Astrocyte (in vitro differentiated cells and primary cell): ENCODE data around the gene NCOA7. TPM values are rescaled to one million over a fixed set of nuclear protein-coding genes. Genes with fewer than 3 reads are reported as not detected.

Experiments
- DNase-seq: peaks from one replicate; pipeline ENCODE4 v3.0.0-alpha.2; 2010; ENCODE audit warnings: low read depth
- FAIRE-seq: peaks from 2 replicates; lab custom pipeline; 2011; peaks lifted over from hg19 to GRCh38; lab: Jason Lieb, UNC
- H2AFZ ChIP-seq: 2 replicates; pipeline ENCODE4 v1.6.0; 2012; ENCODE audit warnings: low read depth, low read length, inconsistent platforms
- H3K27ac ChIP-seq: 2 replicates; pipeline ENCODE4 v1.5.1; 2011; ENCODE audit warnings: low read depth, low read length, inconsistent platforms
- H3K27me3 ChIP-seq: 2 replicates; pipeline ENCODE4 v1.6.0; 2011; ENCODE audit warnings: low read length, inconsistent platforms; ENCODE audit not compliant: insufficient read depth
- H3K36me3 ChIP-seq: 2 replicates; pipeline ENCODE4 v1.5.1; 2011; ENCODE audit warnings: low read length, inconsistent platforms; ENCODE audit not compliant: insufficient read depth
- H3K4me1 ChIP-seq: 2 replicates; pipeline ENCODE4 v1.5.1; 2011; ENCODE audit warnings: low read length, inconsistent platforms; ENCODE audit not compliant: insufficient read depth
- H3K4me2 ChIP-seq: 2 replicates; pipeline ENCODE4 v1.6.0; 2012; ENCODE audit warnings: low read length, inconsistent platforms
- H3K4me3 ChIP-seq: 2 replicates; pipeline ENCODE4 v1.5.1; 2011; ENCODE audit warnings: low read depth, mild to moderate bottlenecking, low read length, inconsistent platforms; ENCODE audit not compliant: insufficient read depth
- H3K79me2 ChIP-seq: 2 replicates; pipeline ENCODE4 v1.6.0; 2012; ENCODE audit warnings: mild to moderate bottlenecking, low read length, inconsistent platforms; ENCODE audit not compliant: insufficient read depth
- H3K9ac ChIP-seq: 2 replicates; pipeline ENCODE4 v1.6.0; 2012; ENCODE audit warnings: mild to moderate bottlenecking, low read length, inconsistent platforms
- H3K9me3 ChIP-seq: 2 replicates; pipeline ENCODE4 v1.5.1; 2012; ENCODE audit warnings: low read depth, mild to moderate bottlenecking, low read length, inconsistent platforms; ENCODE audit not compliant: insufficient read depth
- H4K20me1 ChIP-seq: 2 replicates; pipeline ENCODE4 v1.6.0; 2012; ENCODE audit warnings: low read length, inconsistent platforms; ENCODE audit not compliant: insufficient read depth
- H3K27ac Mint-ChIP-seq: one replicate; pipeline ENCODE4 v1.8.0; 2021; ENCODE audit warnings: mild to moderate bottlenecking, mixed read lengths; ENCODE audit not compliant: unreplicated experiment
- H3K27me3 Mint-ChIP-seq: one replicate; pipeline ENCODE4 v1.8.0; 2021; ENCODE audit warnings: low read depth, mixed read lengths; ENCODE audit not compliant: unreplicated experiment
- H3K36me3 Mint-ChIP-seq: one replicate; pipeline ENCODE4 v1.8.0; 2021; ENCODE audit warnings: low read depth, mixed read lengths; ENCODE audit not compliant: unreplicated experiment
- H3K4me1 Mint-ChIP-seq: one replicate; pipeline ENCODE4 v1.8.0; 2021; ENCODE audit warnings: low read depth, mixed read lengths; ENCODE audit not compliant: unreplicated experiment
- H3K4me3 Mint-ChIP-seq: one replicate; pipeline ENCODE4 v1.8.0; 2021; ENCODE audit warnings: mild to moderate bottlenecking, moderate library complexity, mixed read lengths; ENCODE audit not compliant: unreplicated experiment
- H3K9me3 Mint-ChIP-seq: one replicate; pipeline ENCODE4 v1.8.0; 2021; ENCODE audit warnings: mild to moderate bottlenecking, mixed read lengths; ENCODE audit not compliant: unreplicated experiment
- CTCF ChIP-seq: IDR thresholded peaks from 2 replicates; pipeline ENCODE4 v1.5.1; 2011; ENCODE audit warnings: low read depth, mild to moderate bottlenecking, inconsistent platforms, low read length, moderate library complexity; ENCODE audit not compliant: insufficient read depth
- EZH2 ChIP-seq: IDR thresholded peaks from 2 replicates; pipeline ENCODE4 v1.6.1; 2012; ENCODE audit warnings: mild to moderate bottlenecking, low read length, inconsistent platforms; ENCODE audit not compliant: insufficient read depth
- total RNA-seq: library from RNA; stranded (reverse); gene quantifications from 2 replicates; pipeline ENCODE4 v1.2.1, GENCODE V29; 2021

The NCOA7 gene
- total RNA-seq, 1 donor from 2014 or later: 26.0 TPM

- peaks cover 24% of the 10 kb centered on the region for H3K27me3 Mint-ChIP-seq
- no peak overlapping the region for H3K27ac Mint-ChIP-seq
- Histone ChIP-seq H3K4me3 (peak overlapping the region; percentile 70), H3K36me3 (no peaks in the 10 kb centered on the region), H3K79me2 (no peaks in the 10 kb centered on the region), H2AFZ (peak overlapping the region; percentile 90), H4K20me1 (no peaks in the 10 kb centered on the region), H3K9me3 (no peaks in the 10 kb centered on the region), H3K27ac (no peak overlapping the region), H3K4me2 (peak overlapping the region; percentile 95), H3K27me3 (peaks cover 57% of the 10 kb centered on the region), H3K9ac (peak overlapping the region; percentile 74), H3K4me1 (peaks cover 15% of the 10 kb centered on the region)
- DNase-seq (no peak), FAIRE-seq (no peak)
- H3K9me3 Mint-ChIP-seq: no peaks in the 10 kb centered on the region
- H3K4me1 Mint-ChIP-seq: peaks cover 6% of the 10 kb centered on the region
- TF ChIP-seq EZH2 (peak; percentile 97), CTCF (no peak)
- no peaks in the 10 kb centered on the region for H3K36me3 Mint-ChIP-seq
- H3K4me3 Mint-ChIP-seq: peak overlapping the region; percentile 92
Measured at GRCh38 chr6:125747589-125748405, 43.0 kb upstream of the NCOA7 start.

- Histone ChIP-seq H3K36me3 (no peaks in the 10 kb centered on the region), H2AFZ (peak overlapping the region; percentile 90), H3K4me3 (peak overlapping the region; percentile 70), H3K27ac (peak overlapping the region; percentile 32), H3K27me3 (peaks cover 58% of the 10 kb centered on the region), H3K9me3 (no peaks in the 10 kb centered on the region), H3K9ac (peak overlapping the region; percentile 74), H3K4me1 (peaks cover 15% of the 10 kb centered on the region), H3K4me2 (peak overlapping the region; percentile 95), H4K20me1 (no peaks in the 10 kb centered on the region), H3K79me2 (no peaks in the 10 kb centered on the region)
- DNase-seq: no peak
- Mint-ChIP-seq H3K4me3 (peak overlapping the region; percentile 85), H3K27me3 (peaks cover 24% of the 10 kb centered on the region), H3K36me3 (no peaks in the 10 kb centered on the region), H3K27ac (peak overlapping the region; percentile 83), H3K9me3 (no peaks in the 10 kb centered on the region), H3K4me1 (peaks cover 6% of the 10 kb centered on the region)
- FAIRE-seq: no peak
- TF ChIP-seq EZH2 (no peak), CTCF (no peak)
Measured at GRCh38 chr6:125748406-125749172, 42.2 kb upstream of the NCOA7 start.
